ENCODE results near the gene CCDC80. TPM values are rescaled to one million over a fixed set of nuclear protein-coding genes. Genes with fewer than 3 reads are reported as not detected.

CCDC80 gene
- total RNA-seq, 5 donors from 2014 or later (not counting 1 experiment from before 2014, with no cell fraction given), result 0.55 to 0.66 (median 0.56) TPM; not detected in 2

DNA sequence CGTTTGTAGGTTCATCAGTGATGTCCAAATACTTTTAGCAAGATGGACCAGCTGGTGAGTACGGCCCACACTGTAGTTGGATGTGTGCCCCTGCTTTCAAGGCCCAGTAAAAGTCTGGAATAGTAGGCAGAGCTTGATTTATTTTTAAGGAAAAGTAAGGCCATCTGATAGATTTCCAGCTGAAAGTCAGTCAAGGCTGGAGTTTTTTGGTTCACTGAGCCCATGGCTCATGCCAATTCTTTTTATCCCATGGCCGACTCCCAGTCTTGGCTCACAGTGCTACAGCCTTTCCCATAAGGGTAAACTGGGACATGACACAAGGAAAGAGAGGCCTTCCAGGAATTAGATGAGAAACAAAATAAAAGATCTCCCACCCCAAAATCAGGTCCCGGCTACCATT is 13.5 kb downstream of the CCDC80 start:
- no peaks in the 10 kb centered on the region for H3K36me3 ChIP-seq (ENCODE audit: control insufficient read depth in 2 of 2, extremely low read depth in 1 of 2, insufficient read depth in 1 of 2, low read length in 1 of 2)
- Mint-ChIP-seq H3K4me1 (peaks cover 0 to 2% (median 0%) of the 10 kb centered on the region in 3 donors), H3K36me3 (no peaks in the 10 kb centered on the region), H3K4me3 (no peak overlapping the region), H3K27ac (no peak overlapping the region), H3K27me3 (peaks cover 0 to 5% of the 10 kb centered on the region in 2 donors), H3K9me3 (no peaks in the 10 kb centered on the region)
- ChIA-PET CTCF (interaction anchor here in 1 of 2 donors (0.5 kb wide), 1 partner anchor 659 kb away, joined by 6 read pairs; no protein-coding TSS in a partner anchor), POLR2A (interaction anchor here in 1 of 2 donors (0.7 kb wide), 1 partner anchor 337 kb away, joined by 6 read pairs; no protein-coding TSS in a partner anchor)
- H3K4me3 ChIP-seq (ENCODE audit: control insufficient read depth in 1 of 2, extremely low read depth in 1 of 2, low read length in 1 of 2), result no peak overlapping the region
- DNase-seq (no peak), ATAC-seq (replicated peaks in 1 of 4) (no peak)
- 89% methylated on average over 3 of the region's 4 CpGs for WGBS (ENCODE audit: insufficient coverage)
- no peaks in the 10 kb centered on the region for H3K4me1 ChIP-seq (ENCODE audit: control insufficient read depth in 1 of 2, extremely low read depth in 1 of 2, insufficient read depth in 2 of 2, low read length in 2 of 2)
- no peaks in the 10 kb centered on the region for H3K9me3 ChIP-seq
- no peak overlapping the region for H3K27ac ChIP-seq (ENCODE audit: low read length)
- no peaks in the 10 kb centered on the region for H3K27me3 ChIP-seq (replicated peaks in 1 of 2; ENCODE audit: control insufficient read depth in 2 of 2, extremely low read depth in 1 of 2, insufficient read depth in 2 of 2, low read length in 1 of 2)

- ChIA-PET POLR2A (no interaction called here), CTCF (no interaction called here)
- Mint-ChIP-seq H3K36me3 (no peaks in the 10 kb centered on the region), H3K27ac (no peak overlapping the region), H3K4me3 (no peak overlapping the region), H3K27me3 (peaks cover 0 to 5% of the 10 kb centered on the region in 2 donors), H3K9me3 (no peaks in the 10 kb centered on the region), H3K4me1 (no peaks in the 10 kb centered on the region)
- Histone ChIP-seq H3K27ac (ENCODE audit: low read length) (no peak overlapping the region), H3K36me3 (ENCODE audit: control insufficient read depth in 2 of 2, extremely low read depth in 1 of 2, insufficient read depth in 1 of 2, low read length in 1 of 2) (no peaks in the 10 kb centered on the region), H3K4me1 (ENCODE audit: control insufficient read depth in 1 of 2, extremely low read depth in 1 of 2, insufficient read depth in 2 of 2, low read length in 2 of 2) (no peaks in the 10 kb centered on the region), H3K27me3 (replicated peaks in 1 of 2; ENCODE audit: control insufficient read depth in 2 of 2, extremely low read depth in 1 of 2, insufficient read depth in 2 of 2, low read length in 1 of 2) (no peaks in the 10 kb centered on the region), H3K4me3 (ENCODE audit: control insufficient read depth in 1 of 2, extremely low read depth in 1 of 2, low read length in 1 of 2) (no peak overlapping the region), H3K9me3 (no peaks in the 10 kb centered on the region)
- no peak for DNase-seq
- no peak for ATAC-seq (replicated peaks in 1 of 4)
- 100% methylated on average over 1 of the region's 1 CpG for WGBS (ENCODE audit: insufficient coverage)
Observed at GRCh38 chr3:112623717-112624116, 17.2 kb downstream of the CCDC80 start.

GRCh38 chr3:112623213-112623612 is 17.7 kb downstream of the CCDC80 start:
- no peaks in the 10 kb centered on the region for H3K9me3 Mint-ChIP-seq
- H3K27ac ChIP-seq (ENCODE audit: low read length), result no peak overlapping the region
- POLR2A ChIA-PET, result no interaction called here
- H3K4me1 ChIP-seq (ENCODE audit: control insufficient read depth in 1 of 2, extremely low read depth in 1 of 2, insufficient read depth in 2 of 2, low read length in 2 of 2), result no peaks in the 10 kb centered on the region
- no peak overlapping the region for H3K4me3 Mint-ChIP-seq
- no peak overlapping the region for H3K4me3 ChIP-seq (ENCODE audit: control insufficient read depth in 1 of 2, extremely low read depth in 1 of 2, low read length in 1 of 2)
- no peaks in the 10 kb centered on the region for H3K36me3 Mint-ChIP-seq
- H3K27me3 Mint-ChIP-seq, result peaks cover 0 to 5% of the 10 kb centered on the region in 2 donors
- CTCF ChIA-PET, result interaction anchor here in 1 of 2 donors (0.6 kb wide), 1 partner anchor 16 kb away, joined by 5 read pairs; no protein-coding TSS in a partner anchor
- no peaks in the 10 kb centered on the region for H3K27me3 ChIP-seq (replicated peaks in 1 of 2; ENCODE audit: control insufficient read depth in 2 of 2, extremely low read depth in 1 of 2, insufficient read depth in 2 of 2, low read length in 1 of 2)
- H3K27ac Mint-ChIP-seq, result no peak overlapping the region
- H3K36me3 ChIP-seq (ENCODE audit: control insufficient read depth in 2 of 2, extremely low read depth in 1 of 2, insufficient read depth in 1 of 2, low read length in 1 of 2), result no peaks in the 10 kb centered on the region
- WGBS (ENCODE audit: insufficient coverage), result 93% methylated on average over 4 of the region's 5 CpGs
- H3K9me3 ChIP-seq, result no peaks in the 10 kb centered on the region
- H3K4me1 Mint-ChIP-seq, result no peaks in the 10 kb centered on the region
- DNase-seq (no peak), ATAC-seq (replicated peaks in 1 of 4) (no peak)

- DNase-seq (no peak), ATAC-seq (replicated peaks in 1 of 4) (no peak)
- H3K36me3 ChIP-seq (ENCODE audit: control insufficient read depth in 2 of 2, extremely low read depth in 1 of 2, insufficient read depth in 1 of 2, low read length in 1 of 2), result no peaks in the 10 kb centered on the region
- no peak overlapping the region for H3K4me3 ChIP-seq (ENCODE audit: control insufficient read depth in 1 of 2, extremely low read depth in 1 of 2, low read length in 1 of 2)
- ChIA-PET CTCF (interaction anchor here in 1 of 2 donors (0.8 kb wide), 1 partner anchor 982 kb away, joined by 3 read pairs; no protein-coding TSS in a partner anchor), POLR2A (interaction anchor here in 1 of 2 donors (0.6 to 1.1 kb wide), 2 partner anchors 9 to 337 kb away, joined by 3 read pairs; no protein-coding TSS in a partner anchor)
- Mint-ChIP-seq H3K4me1 (no peaks in the 10 kb centered on the region), H3K36me3 (no peaks in the 10 kb centered on the region), H3K4me3 (no peak overlapping the region), H3K27me3 (peaks cover 0 to 5% of the 10 kb centered on the region in 2 donors), H3K27ac (no peak overlapping the region), H3K9me3 (no peaks in the 10 kb centered on the region)
- no CpG with 5 or more reads among the region's 2 CpGs for WGBS (ENCODE audit: insufficient coverage)
- H3K27ac ChIP-seq (ENCODE audit: low read length), result no peak overlapping the region
- no peaks in the 10 kb centered on the region for H3K9me3 ChIP-seq
- H3K27me3 ChIP-seq (replicated peaks in 1 of 2; ENCODE audit: control insufficient read depth in 2 of 2, extremely low read depth in 1 of 2, insufficient read depth in 2 of 2, low read length in 1 of 2), result no peaks in the 10 kb centered on the region
- H3K4me1 ChIP-seq (ENCODE audit: control insufficient read depth in 1 of 2, extremely low read depth in 1 of 2, insufficient read depth in 2 of 2, low read length in 2 of 2), result no peaks in the 10 kb centered on the region
Observed at GRCh38 chr3:112619295-112619694, 21.6 kb downstream of the CCDC80 start.

DNA sequence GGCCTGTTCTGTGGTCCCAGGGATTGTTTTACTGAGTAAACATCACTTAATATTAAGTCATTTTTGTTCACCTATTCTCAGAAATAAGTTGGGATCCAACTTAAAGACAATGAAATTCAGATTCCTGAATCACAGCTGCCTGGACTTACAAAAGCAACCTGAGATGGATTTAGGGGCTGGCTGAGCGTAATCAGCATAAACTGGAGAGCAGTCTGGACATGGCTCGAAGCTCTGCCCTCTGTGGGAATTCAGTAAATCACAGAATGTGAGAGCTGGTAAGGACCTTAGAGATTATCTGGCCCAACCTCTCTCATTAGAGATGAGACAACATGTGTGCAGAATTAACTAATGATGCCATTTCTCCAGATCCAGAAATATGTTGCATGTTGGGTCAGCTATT is 23.7 kb downstream of the CCDC80 start:
- Mint-ChIP-seq H3K9me3 (no peaks in the 10 kb centered on the region), H3K27me3 (no peaks in the 10 kb centered on the region), H3K4me1 (no peaks in the 10 kb centered on the region), H3K36me3 (no peaks in the 10 kb centered on the region), H3K4me3 (no peak overlapping the region), H3K27ac (no peak overlapping the region)
- H3K9me3 ChIP-seq, result no peaks in the 10 kb centered on the region
- WGBS (ENCODE audit: insufficient coverage), result no CpG with 5 or more reads among the region's 2 CpGs
- DNase-seq, result no peak
- no peaks in the 10 kb centered on the region for H3K27me3 ChIP-seq (replicated peaks in 1 of 2; ENCODE audit: control insufficient read depth in 2 of 2, extremely low read depth in 1 of 2, insufficient read depth in 2 of 2, low read length in 1 of 2)
- POLR2A ChIA-PET, result interaction anchor here in 1 of 2 donors (0.6 kb wide), 1 partner anchor 484 kb away, joined by 3 read pairs; no protein-coding TSS in a partner anchor
- H3K27ac ChIP-seq (ENCODE audit: low read length), result no peak overlapping the region
- no peak overlapping the region for H3K4me3 ChIP-seq (ENCODE audit: control insufficient read depth in 1 of 2, extremely low read depth in 1 of 2, low read length in 1 of 2)
- ATAC-seq (replicated peaks in 1 of 4), result no peak
- no peaks in the 10 kb centered on the region for H3K36me3 ChIP-seq (ENCODE audit: control insufficient read depth in 2 of 2, extremely low read depth in 1 of 2, insufficient read depth in 1 of 2, low read length in 1 of 2)
- H3K4me1 ChIP-seq (ENCODE audit: control insufficient read depth in 1 of 2, extremely low read depth in 1 of 2, insufficient read depth in 2 of 2, low read length in 2 of 2), result no peaks in the 10 kb centered on the region
- CTCF ChIA-PET, result no interaction called here

- ATAC-seq (replicated peaks in 1 of 4) (no peak), DNase-seq (no peak)
- Mint-ChIP-seq H3K4me3 (no peak overlapping the region), H3K9me3 (no peaks in the 10 kb centered on the region), H3K27ac (no peak overlapping the region), H3K27me3 (no peaks in the 10 kb centered on the region), H3K36me3 (no peaks in the 10 kb centered on the region), H3K4me1 (no peaks in the 10 kb centered on the region)
- Histone ChIP-seq H3K27me3 (replicated peaks in 1 of 2; ENCODE audit: control insufficient read depth in 2 of 2, extremely low read depth in 1 of 2, insufficient read depth in 2 of 2, low read length in 1 of 2) (no peaks in the 10 kb centered on the region), H3K27ac (ENCODE audit: low read length) (no peak overlapping the region), H3K36me3 (ENCODE audit: control insufficient read depth in 2 of 2, extremely low read depth in 1 of 2, insufficient read depth in 1 of 2, low read length in 1 of 2) (no peaks in the 10 kb centered on the region), H3K4me3 (ENCODE audit: control insufficient read depth in 1 of 2, extremely low read depth in 1 of 2, low read length in 1 of 2) (no peak overlapping the region), H3K9me3 (no peaks in the 10 kb centered on the region), H3K4me1 (ENCODE audit: control insufficient read depth in 1 of 2, extremely low read depth in 1 of 2, insufficient read depth in 2 of 2, low read length in 2 of 2) (no peaks in the 10 kb centered on the region)
- ChIA-PET POLR2A (interaction anchor here in 1 of 2 donors (0.6 kb wide), 1 partner anchor 33 kb away, joined by 5 read pairs; no protein-coding TSS in a partner anchor), CTCF (interaction anchor here in 1 of 2 donors (0.6 kb wide), 1 partner anchor 10 kb away, joined by 3 read pairs; no protein-coding TSS in a partner anchor)
- 100% methylated on average over 1 of the region's 7 CpGs for WGBS (ENCODE audit: insufficient coverage)
Observed at GRCh38 chr3:112615989-112616731, 24.8 kb downstream of the CCDC80 start.

Measured in T-cell (primary cell).